Sigmoid colon (tissue), 7 donors: ENCODE measurements around the gene TRAF7. TPM values are rescaled to one million over a fixed set of nuclear protein-coding genes. Genes with fewer than 3 reads are reported as not detected.
"Not testable (repeated sequence)": the region's sequence is repeated elsewhere in the genome, so short reads cannot be mapped to it uniquely, and the experiment has no call there.

Source experiments
- DNase-seq: peaks from one replicate; pipeline ENCODE4 v3.0.0-alpha.2; 2019
- H3K27ac ChIP-seq, 4 donors: fragments of 200-600 bp; sonication (generic); one replicate each; pipeline ENCODE4 v1.5.1; 2016 to 2019; ENCODE audit warnings: mild to moderate bottlenecking in 1 of 4
- H3K27me3 ChIP-seq, 3 donors: fragments of 200-600 bp; sonication (generic); one replicate each; pipeline ENCODE4 v1.5.1; 2019; ENCODE audit warnings: mild to moderate bottlenecking in 1 of 3
- H3K36me3 ChIP-seq, 4 donors: fragments of 200-600 bp; sonication (generic); one replicate each; pipeline ENCODE4 v1.5.1; 2016 to 2019
- H3K4me1 ChIP-seq, 4 donors: fragments of 200-600 bp; sonication (generic); one replicate each; pipeline ENCODE4 v1.5.1; 2017 to 2019
- H3K4me3 ChIP-seq, 4 donors: fragments of 200-600 bp; sonication (generic); one replicate each; pipeline ENCODE4 v1.5.1; 2017 to 2019; ENCODE audit warnings: mild to moderate bottlenecking in 2 of 4, moderate library complexity in 1 of 4
- H3K9me3 ChIP-seq, 4 donors: fragments of 200-600 bp in 3 of 4; sonication (generic) in 3 of 4; one replicate each; pipeline versions ENCODE4 v1.5.1 to v1.6.1; 2013 to 2019
- EP300 ChIP-seq, 4 donors: sonication (generic); formaldehyde crosslinking; IDR thresholded peaks; one replicate each; pipeline ENCODE4 v1.6.1; 2017; ENCODE audit warnings: antibody characterized with exemption in 4 of 4
- POLR2A ChIP-seq, 2 donors: fragments of 450-650 bp; IDR thresholded peaks; one replicate each; pipeline ENCODE4 v1.6.1; 2016; ENCODE audit warnings: antibody characterized with exemption in 2 of 2, mild to moderate bottlenecking in 2 of 2, moderate library complexity in 2 of 2
- POLR2AphosphoS5 ChIP-seq, 4 donors: sonication (generic); formaldehyde crosslinking; IDR thresholded peaks; one replicate each; pipeline ENCODE4 v1.6.1; 2017; ENCODE audit warnings: antibody characterized with exemption in 4 of 4
- WGBS, 2 donors: extraction: QIAGEN DNeasy Blood & Tissue Kit; methylation state at CpG; one replicate each; pipeline ENCODE4 v1.1.7; 2013; 5-methylcytosine and 5-hydroxymethylcytosine counted together
- intact Hi-C: fragments of 100-400 bp; cut with DNase I; formaldehyde crosslinking; loops from one replicate; pipeline ENCODE4 v1.15.1; 2023
- polyA plus RNA-seq, 3 donors: library from polyadenylated mRNA; stranded (reverse); fragments of 200-250 nt; gene quantifications; one replicate each; pipeline ENCODE4 v1.2.3, GENCODE V29; 2013
- total RNA-seq, 4 donors: library from RNA; depleted of rRNA; stranded (reverse); fragments of >200 nt; gene quantifications; one replicate each; pipeline ENCODE4 v1.1.0, GENCODE V29; 2016
- donor health status: healthy with polysubstance abuse.
- donor health status: Bipolar disorder and iron deficiency.
- donor health status: healthy.

Gene TRAF7
- total and polyA plus RNA-seq, 7 donors = 30.3 to 65.1 (median 45.0) TPM

- TF ChIP-seq EP300 (IDR thresholded peaks at IDR 0.05) (peak in 3 of 4 donors; percentile 64 to 71 (median 66)), POLR2AphosphoS5 (IDR thresholded peaks at IDR 0.05) (peak; percentile 44 to 70 (median 68)), POLR2A (IDR thresholded peaks at IDR 0.05) (peak in 1 of 2 donors; percentile 31)
- WGBS, 2 donors = 42 to 71% methylated on average over 37 of the region's 37 CpGs
- H3K9me3 ChIP-seq, H3K27me3 ChIP-seq, H3K36me3 ChIP-seq, intact Hi-C loops: not testable (repeated sequence)
- H3K4me1 ChIP-seq = peaks cover 2 to 89% (median 83%) of the 10 kb centered on the region in 4 donors
- DNase-seq = peak; percentile 96
- H3K4me3 ChIP-seq = peak overlapping the region; percentile 37 to 47 (median 42)
- peak overlapping the region; percentile 84 to 99 (median 96) for H3K27ac ChIP-seq
Observed at GRCh38 chr16:2124694-2125444, 30.7 kb upstream of the TRAF7 start.

- DNase-seq, H3K36me3 ChIP-seq, H3K27me3 ChIP-seq, intact Hi-C loops, H3K9me3 ChIP-seq: not testable (repeated sequence)
- H3K4me1 ChIP-seq = peaks cover 2 to 91% (median 86%) of the 10 kb centered on the region in 4 donors
- WGBS, 2 donors = 59 to 86% methylated on average over 11 of the region's 11 CpGs
- H3K4me3 ChIP-seq = peak overlapping the region; percentile 37 to 47 (median 42)
- H3K27ac ChIP-seq = peak overlapping the region; percentile 84 to 99 (median 96)
Observed at GRCh38 chr16:2125609-2126008, 30.0 kb upstream of the TRAF7 start.

- Histone ChIP-seq H3K4me3 (peak overlapping the region in 3 of 4 donors; percentile 1 to 47 (median 45)), H3K27ac (peak overlapping the region; percentile 84 to 99 (median 96)), H3K4me1 (peaks cover 2 to 91% (median 85%) of the 10 kb centered on the region in 4 donors)
- H3K36me3 ChIP-seq, H3K9me3 ChIP-seq, intact Hi-C loops, H3K27me3 ChIP-seq: not testable (repeated sequence)
- 73 to 76% methylated on average over 21 of the region's 21 CpGs for WGBS, 2 donors
- TF ChIP-seq EP300 (IDR thresholded peaks at IDR 0.05) (peak in 2 of 4 donors; percentile 29 to 64), POLR2A (IDR thresholded peaks at IDR 0.05) (peak; percentile 16 to 69), POLR2AphosphoS5 (IDR thresholded peaks at IDR 0.05) (peak; percentile 34 to 86 (median 77))
- DNase-seq = peak; percentile 90
Observed at GRCh38 chr16:2126161-2126743, 29.3 kb upstream of the TRAF7 start.

- WGBS, 2 donors = 87 to 90% methylated on average over 31 of the region's 31 CpGs
- DNase-seq = peak; percentile 91
- H3K36me3 ChIP-seq, intact Hi-C loops, H3K27me3 ChIP-seq, H3K9me3 ChIP-seq: not testable (repeated sequence)
- Histone ChIP-seq H3K4me1 (peaks cover 2 to 91% (median 82%) of the 10 kb centered on the region in 4 donors), H3K27ac (peak overlapping the region; percentile 84 to 99 (median 96)), H3K4me3 (peak overlapping the region; percentile 6 to 47 (median 20))
- TF ChIP-seq EP300 (IDR thresholded peaks at IDR 0.05) (peak in 3 of 4 donors; percentile 38 to 82 (median 50)), POLR2AphosphoS5 (IDR thresholded peaks at IDR 0.05) (peak in 3 of 4 donors; percentile 17 to 57 (median 24))
Observed at GRCh38 chr16:2126928-2127556, 28.5 kb upstream of the TRAF7 start.

DNA sequence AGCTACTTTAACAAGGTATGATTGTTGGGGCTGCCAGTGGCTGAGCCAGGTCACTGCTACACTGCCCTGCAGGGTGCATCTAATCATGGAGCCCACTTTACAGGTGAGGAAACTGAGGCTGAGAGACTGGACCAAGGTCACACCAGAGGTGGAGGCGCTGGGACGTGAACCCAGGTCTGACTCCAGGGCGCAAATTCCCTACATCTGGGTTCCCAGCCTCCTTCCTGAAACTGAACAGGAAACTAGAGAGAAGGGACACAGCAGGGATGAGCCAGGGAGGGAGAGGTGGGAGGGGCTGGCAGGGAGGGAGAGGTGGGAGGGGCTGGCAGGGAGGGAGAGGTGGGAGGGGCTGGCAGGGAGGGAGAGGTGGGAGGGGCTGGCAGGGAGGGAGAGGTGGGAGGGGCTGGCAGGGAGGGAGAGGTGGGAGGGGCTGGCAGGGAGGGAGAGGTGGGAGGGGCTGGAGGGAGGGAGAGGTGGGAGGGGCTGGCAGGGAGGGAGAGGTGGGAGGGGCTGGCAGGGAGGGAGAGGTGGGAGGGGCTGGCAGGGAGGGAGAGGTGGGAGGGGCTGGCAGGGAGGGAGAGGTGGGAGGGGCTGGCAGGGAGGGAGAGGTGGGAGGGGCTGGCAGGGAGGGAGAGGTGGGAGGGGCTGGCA, 27.8 kb upstream of the TRAF7 start:
- peak; percentile 53 to 84 (median 82) for TF ChIP-seq POLR2AphosphoS5 (IDR thresholded peaks at IDR 0.05)
- 10 to 42% methylated on average over 3 of the region's 3 CpGs for WGBS, 2 donors
- peak overlapping the region; percentile 84 to 99 (median 96) for H3K27ac ChIP-seq
- intact Hi-C loops, H3K36me3 ChIP-seq, H3K9me3 ChIP-seq, H3K27me3 ChIP-seq: not testable (repeated sequence)
- peaks cover 2 to 88% (median 77%) of the 10 kb centered on the region in 4 donors for H3K4me1 ChIP-seq
- peak; percentile 85 for DNase-seq
- peak overlapping the region in 3 of 4 donors; percentile 18 to 47 (median 22) for H3K4me3 ChIP-seq

DNA sequence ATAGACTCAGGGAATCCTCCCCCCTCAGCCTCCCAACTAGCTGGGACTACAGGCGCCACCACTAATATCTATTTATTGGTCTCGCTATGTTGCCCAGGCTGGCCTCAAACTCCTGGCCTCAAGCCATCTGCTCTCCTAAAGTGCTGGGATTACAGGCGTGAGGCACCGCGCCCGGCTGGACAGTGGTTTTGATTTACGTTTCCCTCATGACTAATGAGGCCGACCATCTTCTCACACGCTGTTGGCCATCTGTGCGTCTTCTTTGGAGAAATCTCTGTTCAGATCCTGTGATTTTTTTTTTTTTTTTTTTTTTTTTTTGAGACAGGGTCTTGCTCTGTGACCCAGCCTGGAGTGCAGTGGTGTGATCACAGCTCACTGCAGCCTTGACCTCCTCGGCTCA, 26.3 kb upstream of the TRAF7 start:
- H3K4me3 ChIP-seq, intact Hi-C loops, H3K9me3 ChIP-seq, H3K36me3 ChIP-seq, H3K27me3 ChIP-seq: not testable (repeated sequence)
- TF ChIP-seq POLR2AphosphoS5 (IDR thresholded peaks at IDR 0.05) = peak in 3 of 4 donors; percentile 18 to 50 (median 32)
- peak overlapping the region; percentile 80 to 89 (median 84) for H3K27ac ChIP-seq
- DNase-seq = peak; percentile 90
- 60 to 69% methylated on average over 9 of the region's 11 CpGs for WGBS, 2 donors
- peaks cover 2 to 79% (median 64%) of the 10 kb centered on the region in 4 donors for H3K4me1 ChIP-seq

DNA sequence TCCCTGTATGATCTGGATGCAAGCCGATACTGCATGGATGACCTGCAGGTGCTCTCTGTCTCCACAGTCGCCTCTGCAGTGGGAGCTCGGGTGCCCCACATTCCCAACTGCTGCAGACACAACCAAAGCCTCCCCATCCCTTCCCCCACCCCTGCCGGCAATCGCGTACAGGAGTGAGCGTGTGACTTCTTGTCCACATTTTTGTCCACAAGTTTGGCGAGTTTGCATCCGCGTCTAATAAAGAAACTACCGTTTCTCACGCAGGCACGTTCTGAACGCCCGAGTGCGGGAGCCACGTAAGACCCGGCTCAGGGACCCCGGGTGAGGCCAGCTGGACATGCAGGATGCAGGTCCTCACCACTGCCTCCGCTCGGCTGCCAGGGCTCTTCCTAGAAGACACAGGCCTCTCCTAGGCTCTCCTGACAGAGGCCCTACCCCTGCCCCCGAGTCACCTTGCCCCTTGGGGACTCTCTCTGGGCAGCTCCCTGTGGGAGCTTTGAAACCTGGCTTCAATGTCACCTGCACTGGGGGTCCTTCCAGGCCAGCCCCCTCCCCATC, 25.6 kb upstream of the TRAF7 start:
- Histone ChIP-seq H3K4me3 (peak overlapping the region in 3 of 4 donors; percentile 11 to 28 (median 24)), H3K27ac (peak overlapping the region; percentile 80 to 89 (median 84)), H3K4me1 (peaks cover 2 to 73% (median 58%) of the 10 kb centered on the region in 4 donors)
- intact Hi-C loops, H3K27me3 ChIP-seq, H3K36me3 ChIP-seq, DNase-seq, H3K9me3 ChIP-seq: not testable (repeated sequence)
- WGBS, 2 donors = 74 to 84% methylated on average over 22 of the region's 22 CpGs

DNA sequence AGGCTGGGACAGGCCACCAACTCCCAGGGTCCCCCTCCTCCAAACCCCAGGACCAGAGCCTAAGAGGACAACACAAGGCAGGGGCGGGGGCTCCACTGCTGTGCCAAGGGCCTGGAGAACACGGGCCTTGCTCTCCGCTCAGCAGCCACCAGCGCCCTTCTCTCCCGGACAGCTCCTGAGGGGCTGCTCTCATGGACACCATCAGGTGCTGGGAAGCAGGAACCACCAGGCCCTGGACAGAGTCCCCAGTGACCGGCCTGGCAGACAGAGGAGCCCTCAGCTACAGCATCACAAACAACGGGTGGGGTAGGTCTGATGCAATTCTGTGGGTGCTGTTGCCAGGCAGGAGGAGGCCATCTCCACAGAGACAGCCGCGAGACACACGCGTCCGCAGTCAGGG, 21.8 kb upstream of the TRAF7 start:
- 72 to 78% methylated on average over 7 of the region's 12 CpGs for WGBS, 2 donors
- H3K9me3 ChIP-seq, H3K36me3 ChIP-seq, H3K27me3 ChIP-seq, intact Hi-C loops: not testable (repeated sequence)
- DNase-seq = peak; percentile 82
- H3K27ac ChIP-seq = peak overlapping the region; percentile 80 to 89 (median 84)
- H3K4me3 ChIP-seq = peak overlapping the region; percentile 18 to 40 (median 33)
- H3K4me1 ChIP-seq = peaks cover 0 to 47% (median 31%) of the 10 kb centered on the region in 4 donors
